ENCODE measurements around the gene KRT71.

DNA sequence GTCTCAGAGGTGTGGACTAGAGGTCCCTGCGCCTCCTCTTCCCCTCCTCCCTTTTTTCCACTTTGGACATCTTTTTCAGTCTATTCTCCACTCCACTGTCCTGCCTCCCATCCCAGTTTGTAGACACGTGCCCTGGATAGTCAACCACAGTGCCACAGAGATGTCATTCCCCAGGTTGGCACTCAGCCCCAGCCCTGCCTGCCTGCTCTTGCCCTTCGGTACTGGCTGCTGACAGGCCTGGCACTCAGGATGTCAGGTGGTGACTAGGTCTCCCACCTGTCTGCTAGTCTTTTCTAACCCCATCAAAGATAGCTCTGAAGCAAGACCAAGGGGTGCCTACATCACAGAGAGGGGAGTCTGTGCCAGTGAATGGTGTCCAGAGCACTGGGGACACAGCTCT lies 15.8 kb downstream of the KRT71 start:
- TF ChIP-seq, protein P1, sequence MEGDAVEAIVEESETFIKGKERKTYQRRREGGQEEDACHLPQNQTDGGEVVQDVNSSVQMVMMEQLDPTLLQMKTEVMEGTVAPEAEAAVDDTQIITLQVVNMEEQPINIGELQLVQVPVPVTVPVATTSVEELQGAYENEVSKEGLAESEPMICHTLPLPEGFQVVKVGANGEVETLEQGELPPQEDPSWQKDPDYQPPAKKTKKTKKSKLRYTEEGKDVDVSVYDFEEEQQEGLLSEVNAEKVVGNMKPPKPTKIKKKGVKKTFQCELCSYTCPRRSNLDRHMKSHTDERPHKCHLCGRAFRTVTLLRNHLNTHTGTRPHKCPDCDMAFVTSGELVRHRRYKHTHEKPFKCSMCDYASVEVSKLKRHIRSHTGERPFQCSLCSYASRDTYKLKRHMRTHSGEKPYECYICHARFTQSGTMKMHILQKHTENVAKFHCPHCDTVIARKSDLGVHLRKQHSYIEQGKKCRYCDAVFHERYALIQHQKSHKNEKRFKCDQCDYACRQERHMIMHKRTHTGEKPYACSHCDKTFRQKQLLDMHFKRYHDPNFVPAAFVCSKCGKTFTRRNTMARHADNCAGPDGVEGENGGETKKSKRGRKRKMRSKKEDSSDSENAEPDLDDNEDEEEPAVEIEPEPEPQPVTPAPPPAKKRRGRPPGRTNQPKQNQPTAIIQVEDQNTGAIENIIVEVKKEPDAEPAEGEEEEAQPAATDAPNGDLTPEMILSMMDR (IDR thresholded peaks at IDR 0.05), result no peak
- no peak for TF ChIP-seq POLR2A (IDR thresholded peaks at IDR 0.05)
